DMS79 treated with DMSO at 0.1 percent for 48 hours (cell line): ENCODE data around the gene CNOT6.
"Not testable (repeated sequence)": the region's sequence is repeated elsewhere in the genome, so short reads cannot be mapped to it uniquely, and the experiment has no call there.

Experiments used
- DNase-seq: peaks from one replicate; lab custom pipeline; 2025; lab: John Stamatoyannopoulos, UW

CNOT6 gene

GRCh38 chr5:180471866-180472265, 22.3 kb upstream of the CNOT6 start:
- DNase-seq: no peak

GRCh38 chr5:180472269-180472668, 21.9 kb upstream of the CNOT6 start:
- DNase-seq: no peak

GRCh38 chr5:180473386-180473785, 20.8 kb upstream of the CNOT6 start:
- not testable (repeated sequence) for DNase-seq

- no peak for DNase-seq
Measured at GRCh38 chr5:180474569-180474968, 19.6 kb upstream of the CNOT6 start.

GRCh38 chr5:180475969-180476524, 18.1 kb upstream of the CNOT6 start:
- not testable (repeated sequence) for DNase-seq

- no peak for DNase-seq
Measured at GRCh38 chr5:180484813-180485212, 9.4 kb upstream of the CNOT6 start.

- DNase-seq: no peak
Measured at GRCh38 chr5:180486636-180487149, 7.5 kb upstream of the CNOT6 start.

GRCh38 chr5:180487556-180487955, 6.6 kb upstream of the CNOT6 start:
- no peak for DNase-seq

- no peak for DNase-seq
Measured at GRCh38 chr5:180491496-180491895, 2.7 kb upstream of the CNOT6 start.

- no peak for DNase-seq
Measured at GRCh38 chr5:180492226-180492903, 1.8 kb upstream of the CNOT6 start.

- DNase-seq: no peak
Measured at GRCh38 chr5:180494510-180495181, 467 bp downstream of the CNOT6 start.

- DNase-seq: no peak
Measured at GRCh38 chr5:180495292-180495691, 1.1 kb downstream of the CNOT6 start.

GRCh38 chr5:180495991-180496741, 2.0 kb downstream of the CNOT6 start:
- DNase-seq: no peak

- DNase-seq: not testable (repeated sequence)
Measured at GRCh38 chr5:180496806-180497205, 2.6 kb downstream of the CNOT6 start.

- not testable (repeated sequence) for DNase-seq
Measured at GRCh38 chr5:180497865-180498264, 3.7 kb downstream of the CNOT6 start.

- DNase-seq: no peak
Measured at GRCh38 chr5:180498378-180498777, 4.2 kb downstream of the CNOT6 start.

GRCh38 chr5:180499684-180500083, 5.5 kb downstream of the CNOT6 start:
- DNase-seq: no peak

GRCh38 chr5:180500300-180500699, 6.1 kb downstream of the CNOT6 start:
- not testable (repeated sequence) for DNase-seq

GRCh38 chr5:180507661-180508060, 13.5 kb downstream of the CNOT6 start:
- DNase-seq: no peak

GRCh38 chr5:180515294-180515693, 21.1 kb downstream of the CNOT6 start:
- DNase-seq: no peak

- DNase-seq: not testable (repeated sequence)
Measured at GRCh38 chr5:180515974-180516373, 21.8 kb downstream of the CNOT6 start.

- DNase-seq: no peak
Measured at GRCh38 chr5:180516440-180516839, 22.3 kb downstream of the CNOT6 start.
